GM19025 (cell line): Measurements from ENCODE around the gene ADAT2.

Experiments
- ATAC-seq: cut with Tn5 transposase; IDR thresholded peaks from one replicate; pipeline ENCODE4 v1.9.1; 2021; ENCODE audit warnings: mild to moderate bottlenecking, low read depth, moderate library complexity; ENCODE audit not compliant: unreplicated experiment

The ADAT2 gene

GRCh38 chr6:143441680-143442545 lies 8.6 kb downstream of the ADAT2 start:
- no peak for ATAC-seq

GRCh38 chr6:143441010-143441409 lies 9.5 kb downstream of the ADAT2 start:
- no peak for ATAC-seq

GRCh38 chr6:143432588-143432987 lies 17.9 kb downstream of the ADAT2 start:
- no peak for ATAC-seq

- no peak for ATAC-seq
Measured at GRCh38 chr6:143431226-143431625, 19.3 kb downstream of the ADAT2 start.

GRCh38 chr6:143429970-143430369 lies 20.5 kb downstream of the ADAT2 start:
- no peak for ATAC-seq

GRCh38 chr6:143427109-143427817 lies 23.2 kb downstream of the ADAT2 start:
- peak; percentile 100 for ATAC-seq

GRCh38 chr6:143426026-143426425 lies 24.5 kb downstream of the ADAT2 start:
- no peak for ATAC-seq

GRCh38 chr6:143419526-143419925 lies 31.0 kb downstream of the ADAT2 start:
- no peak for ATAC-seq

- no peak for ATAC-seq
Measured at GRCh38 chr6:143414769-143415168, 35.7 kb downstream of the ADAT2 start.

- ATAC-seq = no peak
Measured at GRCh38 chr6:143410859-143411270, 39.6 kb downstream of the ADAT2 start.

GRCh38 chr6:143408787-143409162 lies 41.7 kb downstream of the ADAT2 start:
- ATAC-seq = no peak

- ATAC-seq = no peak
Measured at GRCh38 chr6:143408151-143408786, 42.2 kb downstream of the ADAT2 start.

- no peak for ATAC-seq
Measured at GRCh38 chr6:143406673-143407072, 43.8 kb downstream of the ADAT2 start.

- no peak for ATAC-seq
Measured at GRCh38 chr6:143405373-143406154, 44.9 kb downstream of the ADAT2 start.

GRCh38 chr6:143402721-143403336 lies 47.7 kb downstream of the ADAT2 start:
- ATAC-seq = no peak

GRCh38 chr6:143401636-143402370 lies 48.7 kb downstream of the ADAT2 start:
- no peak for ATAC-seq

- ATAC-seq = no peak
Measured at GRCh38 chr6:143401068-143401446, 49.4 kb downstream of the ADAT2 start.

- no peak for ATAC-seq
Measured at GRCh38 chr6:143400258-143401067, 50.0 kb downstream of the ADAT2 start.

- ATAC-seq = no peak
Measured at GRCh38 chr6:143399775-143400174, 50.7 kb downstream of the ADAT2 start.
